GM18951 (cell line): ENCODE data around the gene BCAS1.

ENCODE experiments used
- POLR2A ChIP-seq: IDR thresholded peaks from 4 replicates; pipeline ENCODE4 v1.6.1; 2011; ENCODE audit warnings: mild to moderate bottlenecking; ENCODE audit not compliant: insufficient read length, insufficient read depth; ENCODE audit errors: extremely low read depth
- in situ Hi-C: fragments of 300-500 bp; cut with MboI; formaldehyde crosslinking; loops from one replicate; pipeline ENCODE4 v1.12.0; 2022; ENCODE audit warnings: low sequenced_read_pairs, mixed read lengths, inconsistent platforms; ENCODE audit not compliant: unreplicated experiment

Gene BCAS1

GRCh38 chr20:54063992-54064676 is 6.3 kb downstream of the BCAS1 start:
- TF ChIP-seq POLR2A: no peak
- in situ Hi-C loops: loop anchor here (5.0 to 25.0 kb wide), 3 partner anchors 122 to 489 kb away; no protein-coding TSS in a partner anchor

DNA sequence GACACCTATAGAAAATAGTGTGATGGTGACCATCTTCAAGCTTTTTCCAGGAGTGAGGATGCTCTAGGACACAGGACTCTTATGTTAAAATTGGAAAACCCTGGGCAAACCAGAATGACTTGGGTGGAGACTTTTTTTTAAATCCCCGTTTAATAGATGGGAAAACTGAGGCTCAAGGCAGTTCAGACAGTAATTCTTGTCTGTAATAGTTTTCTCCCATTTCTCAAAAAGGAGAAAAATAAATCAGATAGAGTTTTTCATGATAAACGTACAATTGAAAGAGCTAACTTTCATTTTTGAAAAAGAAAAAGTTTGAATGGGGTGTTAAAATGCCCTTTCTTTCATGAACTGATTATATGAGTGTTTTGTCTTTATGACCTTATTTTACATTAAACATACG is 6.8 kb downstream of the BCAS1 start:
- no peak for TF ChIP-seq POLR2A
- in situ Hi-C loops: loop anchor here (5.0 to 25.0 kb wide), 3 partner anchors 121 to 489 kb away; no protein-coding TSS in a partner anchor

- in situ Hi-C loops: loop anchor here (5.0 to 25.0 kb wide), 3 partner anchors 121 to 488 kb away; no protein-coding TSS in a partner anchor
- no peak for TF ChIP-seq POLR2A
These were observed 7.5 kb downstream of the BCAS1 start for GRCh38 chr20:54062812-54063280.

DNA sequence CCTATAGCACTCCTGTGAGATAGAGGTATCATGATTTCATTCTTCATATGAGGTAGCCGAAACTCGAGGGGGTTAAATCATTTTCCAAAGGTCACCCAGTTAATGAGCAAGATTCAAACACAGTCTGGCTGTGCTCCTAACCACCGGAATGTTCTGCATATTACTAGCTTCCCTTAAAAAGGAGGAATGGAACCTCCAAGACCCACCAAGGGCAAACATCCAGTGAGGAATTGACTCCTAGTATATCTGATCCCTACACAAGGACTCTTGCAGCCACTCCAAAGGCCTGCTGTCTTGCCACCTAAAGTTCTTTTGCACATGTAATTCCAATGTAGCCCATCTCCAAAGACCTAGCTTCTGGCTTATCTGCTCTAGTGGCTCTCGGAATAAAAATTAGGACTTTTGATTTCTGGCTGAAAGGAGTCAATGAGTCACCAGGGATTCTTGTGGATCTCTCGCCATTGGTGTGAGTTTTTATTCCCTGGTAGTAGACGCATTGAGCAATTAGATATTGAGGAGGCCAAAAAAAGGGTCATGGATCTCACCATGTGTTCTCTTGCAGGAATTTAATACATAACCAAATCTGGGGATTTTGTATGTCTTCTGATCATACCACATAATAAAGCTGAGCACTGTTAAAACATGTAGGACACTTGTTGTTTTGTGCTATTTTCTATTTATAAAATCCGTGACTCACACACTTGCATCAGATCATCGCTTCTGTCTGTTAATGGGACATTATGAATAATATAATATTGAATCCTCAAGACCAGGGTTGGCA is 9.1 kb downstream of the BCAS1 start:
- in situ Hi-C loops: loop anchor here (5.0 to 25.0 kb wide), 3 partner anchors 119 to 486 kb away; no protein-coding TSS in a partner anchor
- TF ChIP-seq POLR2A: no peak

GRCh38 chr20:54059691-54060364 is 10.6 kb downstream of the BCAS1 start:
- in situ Hi-C loops: loop anchor here (5.0 to 25.0 kb wide), 3 partner anchors 118 to 485 kb away; no protein-coding TSS in a partner anchor
- TF ChIP-seq POLR2A: no peak

GRCh38 chr20:54058420-54059139 is 11.8 kb downstream of the BCAS1 start:
- in situ Hi-C loops: loop anchor here (25.0 kb wide), 1 partner anchor 346 kb away; no protein-coding TSS in a partner anchor
- TF ChIP-seq POLR2A: no peak

DNA sequence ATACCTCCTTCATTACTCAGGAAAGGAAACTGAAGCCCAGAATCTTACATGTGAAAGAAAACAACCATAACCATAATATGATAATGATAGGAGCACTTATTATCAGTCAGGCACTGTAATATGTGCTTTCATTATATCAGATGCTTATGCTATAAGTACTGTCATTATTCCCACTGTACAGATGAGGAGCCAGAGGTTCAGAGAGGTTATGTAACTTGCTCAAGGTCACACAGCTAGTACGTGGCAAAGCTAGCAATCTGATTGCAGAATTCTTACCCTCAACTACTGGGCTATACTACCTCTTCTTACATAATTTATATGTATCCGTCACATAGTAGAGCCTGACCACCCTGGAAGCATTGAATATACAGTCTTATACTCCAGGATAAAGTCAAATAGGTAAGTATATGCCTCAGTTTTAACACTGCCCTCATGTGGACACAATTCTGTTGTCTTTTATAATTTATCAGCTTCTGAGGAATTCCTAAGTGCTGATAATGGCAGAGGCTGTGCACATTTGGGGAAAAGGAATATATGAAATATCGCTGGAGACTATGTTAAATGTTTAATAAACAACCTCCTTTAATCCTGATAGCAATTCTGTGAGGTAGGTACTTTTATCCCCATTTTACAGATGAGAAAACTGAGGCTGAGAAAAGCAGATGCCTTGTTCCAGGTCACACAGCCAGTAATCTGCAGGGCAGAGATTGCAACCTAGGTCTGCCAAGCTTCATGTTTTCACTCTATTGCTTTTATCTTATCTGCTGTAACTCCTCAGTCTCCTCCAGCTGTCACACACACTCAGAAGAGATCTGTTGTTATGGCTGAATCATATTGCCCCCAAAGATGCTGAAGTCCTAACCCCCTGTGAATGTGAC is 13.4 kb downstream of the BCAS1 start:
- TF ChIP-seq POLR2A: no peak
- in situ Hi-C loops: loop anchor here (25.0 kb wide), 1 partner anchor 345 kb away; no protein-coding TSS in a partner anchor

- no peak for TF ChIP-seq POLR2A
- in situ Hi-C loops: loop anchor here (25.0 kb wide), 1 partner anchor 342 kb away; no protein-coding TSS in a partner anchor
These were observed 15.9 kb downstream of the BCAS1 start for GRCh38 chr20:54054516-54054915.

GRCh38 chr20:54051068-54051467 is 19.3 kb downstream of the BCAS1 start:
- in situ Hi-C loops: loop anchor here (25.0 kb wide), 1 partner anchor 339 kb away; no protein-coding TSS in a partner anchor
- no peak for TF ChIP-seq POLR2A

DNA sequence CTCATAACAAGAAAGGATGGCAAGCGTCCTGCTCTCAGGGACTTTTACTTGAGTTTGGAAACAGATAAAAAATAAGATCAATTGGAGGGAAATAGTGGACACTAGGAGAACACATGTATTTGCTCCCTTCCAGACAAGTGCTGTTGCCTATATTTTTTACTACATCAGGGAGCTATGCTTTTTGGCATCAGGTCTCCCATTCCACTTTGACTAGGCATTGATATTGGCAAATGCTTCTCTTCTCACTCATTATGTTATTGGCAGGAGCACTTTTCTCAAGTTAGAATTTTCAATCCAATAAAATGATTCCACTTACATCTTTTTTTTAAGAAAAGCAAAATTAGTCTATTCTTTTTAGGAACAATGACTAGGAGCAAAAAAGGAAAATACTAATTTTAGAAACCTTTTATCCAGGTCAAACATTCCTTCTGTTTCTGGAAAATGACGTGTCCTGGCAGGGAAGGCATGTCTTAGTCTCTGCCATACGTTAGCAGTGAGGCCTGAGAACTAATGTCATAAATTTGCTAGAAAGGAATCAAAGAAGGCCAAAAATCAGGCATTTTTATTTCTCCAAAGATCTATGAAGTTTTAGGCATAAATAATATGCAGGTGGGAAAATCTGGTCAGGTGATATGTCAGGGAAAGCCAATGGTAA is 21.4 kb downstream of the BCAS1 start:
- in situ Hi-C loops: no loop called here
- TF ChIP-seq POLR2A: no peak

GRCh38 chr20:54048481-54048880 is 21.9 kb downstream of the BCAS1 start:
- in situ Hi-C loops: no loop called here
- no peak for TF ChIP-seq POLR2A
